HG02981 (cell line): Measurements from ENCODE around the gene NTNG1.

ENCODE experiments used
- ATAC-seq: cut with Tn5 transposase; IDR thresholded peaks from one replicate; pipeline ENCODE4 v1.9.1; 2021; ENCODE audit warnings: mild to moderate bottlenecking, moderate library complexity; ENCODE audit not compliant: unreplicated experiment

NTNG1 gene

DNA sequence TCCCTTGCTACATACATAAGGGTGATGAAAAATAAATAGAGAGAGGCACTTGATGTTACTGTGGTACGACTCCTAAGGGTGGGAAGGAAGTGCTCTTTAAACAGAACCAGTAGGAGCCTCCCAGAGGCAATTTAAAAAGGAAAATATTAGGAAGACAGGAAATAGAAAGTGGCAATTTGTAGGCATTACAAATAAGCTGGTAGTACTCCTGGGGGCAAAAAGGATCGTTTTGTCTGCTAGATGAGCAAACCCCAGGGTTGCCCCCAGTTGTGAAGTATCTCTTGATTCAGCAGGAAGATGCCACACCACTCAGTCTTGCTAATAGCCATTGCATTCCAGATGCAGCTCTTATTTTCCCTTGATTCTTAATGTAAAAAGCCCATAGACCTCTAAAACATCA is 303.0 kb downstream of the NTNG1 start:
- no peak for ATAC-seq

DNA sequence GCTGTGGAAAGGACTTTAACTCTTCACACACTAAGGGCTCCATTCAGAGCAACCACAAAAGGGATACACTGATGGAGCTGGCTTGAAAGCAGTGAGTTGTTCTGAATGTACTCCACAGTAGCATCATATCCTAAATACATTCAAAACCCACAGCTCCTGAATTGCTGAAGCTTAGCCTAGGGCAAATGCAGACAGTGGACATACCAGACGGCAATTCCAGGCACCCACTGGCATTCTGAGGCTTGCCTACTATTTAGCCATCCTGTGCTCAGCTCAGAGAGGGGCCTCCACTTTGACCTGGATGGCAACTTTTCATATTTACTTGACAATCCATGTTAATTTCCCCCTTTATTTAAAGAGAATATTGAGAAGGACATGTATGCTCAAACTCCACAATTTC is 303.5 kb downstream of the NTNG1 start:
- ATAC-seq, result no peak

DNA sequence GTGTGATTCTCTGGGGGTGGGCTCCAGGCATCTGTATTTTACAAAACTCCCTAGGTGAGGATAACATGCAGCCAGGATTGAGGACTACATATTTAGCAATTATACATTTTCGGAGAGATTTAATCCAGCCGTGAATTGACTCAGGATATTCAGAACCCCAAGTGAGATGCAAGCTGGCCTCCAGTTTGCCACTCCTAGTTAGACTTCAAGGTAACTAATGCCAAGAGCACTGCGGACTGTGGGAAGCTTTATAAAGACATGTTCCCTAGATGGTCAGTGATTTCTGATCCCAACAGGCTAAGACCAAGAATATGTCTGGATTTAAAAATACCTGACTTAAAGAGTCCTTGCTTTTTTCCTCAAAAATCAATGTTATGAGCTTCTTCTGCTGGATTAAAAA is 308.5 kb downstream of the NTNG1 start:
- ATAC-seq, result no peak

DNA sequence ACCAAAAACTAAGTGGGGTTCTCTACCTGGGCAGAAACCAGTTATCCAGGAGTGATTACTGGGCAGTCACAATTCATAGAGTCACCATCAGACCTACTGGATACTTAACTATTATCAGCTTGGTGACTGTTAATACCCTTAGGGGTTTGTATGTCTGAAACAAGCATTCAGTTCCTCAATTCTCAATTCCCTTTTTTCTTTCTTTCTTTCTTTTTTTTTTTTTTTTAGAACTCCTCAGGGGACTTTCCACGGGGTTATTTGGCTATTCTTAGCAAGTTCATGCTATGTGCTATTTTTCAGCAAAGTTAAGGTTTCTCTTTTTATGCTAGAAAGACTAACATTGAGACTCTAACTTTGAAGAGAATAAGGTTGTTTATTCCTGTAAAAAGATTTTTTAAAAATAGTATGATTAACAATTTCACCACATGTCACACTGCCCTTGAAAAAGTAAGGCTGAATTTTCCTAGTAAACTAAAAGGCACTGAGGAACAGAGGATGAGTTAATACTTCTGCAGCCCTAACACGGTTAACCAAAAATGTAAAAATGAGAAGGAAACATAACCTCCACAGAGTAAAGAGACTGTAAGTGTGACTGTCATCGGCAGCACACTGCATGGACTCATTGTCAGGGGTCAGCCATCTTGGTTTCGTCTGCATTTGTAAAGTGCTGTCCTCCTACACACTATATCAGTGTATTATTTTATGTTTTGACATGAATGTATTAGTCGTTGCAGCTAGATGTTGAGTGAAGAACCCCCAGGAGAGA is 310.2 kb downstream of the NTNG1 start:
- peak; percentile 66 for ATAC-seq

DNA sequence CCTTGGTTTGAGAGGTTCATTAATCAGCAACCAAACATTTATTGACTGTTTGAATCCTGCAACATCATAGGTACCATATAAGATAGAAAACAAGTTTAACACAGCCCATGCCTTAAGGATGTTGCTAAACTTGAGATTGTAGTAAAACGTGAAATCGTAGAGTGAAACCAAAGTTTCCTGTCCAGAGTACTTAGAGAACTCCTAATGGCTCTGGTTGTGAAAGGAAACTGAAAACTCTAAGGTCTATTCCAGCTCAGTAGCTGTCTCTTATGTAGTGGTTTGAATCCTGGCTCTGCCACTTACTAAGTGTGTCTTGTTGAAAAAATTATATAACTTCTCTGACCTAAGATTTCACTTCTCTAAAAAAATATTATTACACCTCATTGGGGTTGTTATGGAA is 310.9 kb downstream of the NTNG1 start:
- ATAC-seq, result peak; percentile 47

DNA sequence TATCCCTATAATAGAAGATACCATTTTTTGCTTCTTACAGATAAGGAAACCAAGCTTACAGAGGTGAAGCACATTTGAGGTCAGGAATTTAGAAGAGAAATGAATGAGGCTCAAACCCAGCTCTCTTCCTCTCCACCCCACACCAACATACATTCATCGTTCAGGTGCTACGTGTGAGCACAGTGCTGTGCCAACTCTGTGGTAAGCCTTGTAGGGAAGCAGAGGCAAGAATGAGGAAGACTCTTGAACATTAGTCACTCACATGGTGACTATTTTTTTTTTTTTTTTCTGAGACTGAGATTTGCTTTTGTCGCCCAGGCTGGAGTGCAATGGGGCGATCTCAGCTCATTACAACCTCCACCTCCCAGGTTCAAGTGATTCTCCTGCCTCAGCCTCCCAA is 314.0 kb downstream of the NTNG1 start:
- ATAC-seq, result no peak

DNA sequence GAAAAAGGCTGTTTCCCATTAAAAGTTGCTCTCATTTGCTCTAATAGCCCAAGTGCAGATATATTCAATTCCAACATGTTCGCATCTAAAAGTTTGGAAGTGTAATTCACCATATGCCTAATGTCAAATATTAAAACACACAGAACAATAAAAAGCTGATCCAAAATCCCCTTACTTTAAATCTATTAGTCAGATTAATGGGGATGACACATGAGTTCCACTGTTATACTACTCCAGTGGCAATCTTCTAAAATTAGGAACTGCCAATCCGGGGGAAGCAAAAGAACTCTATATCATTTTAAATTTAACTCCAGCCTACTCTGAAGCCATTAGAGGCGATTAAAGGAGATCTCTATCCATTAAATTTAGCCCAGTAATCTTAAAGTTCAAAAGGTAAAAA is 317.1 kb downstream of the NTNG1 start:
- no peak for ATAC-seq

DNA sequence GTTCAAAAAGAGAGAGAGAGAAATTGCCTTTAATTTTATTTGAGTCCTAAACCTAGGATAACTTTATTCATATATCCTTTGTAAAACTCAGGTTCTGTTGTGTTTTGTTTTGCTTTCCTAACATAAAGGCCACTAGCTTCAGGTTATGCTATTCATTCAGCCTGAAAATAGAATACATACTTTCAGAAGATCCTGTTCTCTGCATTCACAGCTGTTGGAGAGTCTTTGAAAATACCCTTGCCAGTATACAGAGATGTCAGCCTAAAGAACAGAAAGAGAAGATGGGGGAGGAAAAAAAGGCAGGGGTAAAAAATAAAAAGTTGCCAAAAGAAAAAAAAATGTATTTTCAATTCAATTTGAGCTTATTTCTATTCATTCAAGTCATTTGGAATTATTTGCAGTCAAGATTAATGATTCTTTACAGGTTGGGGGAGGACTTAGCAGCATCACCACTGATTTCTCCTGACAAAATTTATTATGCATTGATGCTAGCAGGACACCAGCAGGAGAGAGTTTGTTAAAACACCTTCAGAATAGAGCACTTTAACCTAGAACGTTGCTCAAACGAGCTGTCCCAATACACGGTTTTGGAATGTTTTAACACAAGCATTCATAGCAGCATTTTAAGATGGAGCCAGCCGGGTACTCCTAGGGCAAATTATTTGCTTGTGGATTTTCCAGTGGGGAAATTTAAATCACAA is 318.5 kb downstream of the NTNG1 start:
- ATAC-seq, result peak; percentile 43

DNA sequence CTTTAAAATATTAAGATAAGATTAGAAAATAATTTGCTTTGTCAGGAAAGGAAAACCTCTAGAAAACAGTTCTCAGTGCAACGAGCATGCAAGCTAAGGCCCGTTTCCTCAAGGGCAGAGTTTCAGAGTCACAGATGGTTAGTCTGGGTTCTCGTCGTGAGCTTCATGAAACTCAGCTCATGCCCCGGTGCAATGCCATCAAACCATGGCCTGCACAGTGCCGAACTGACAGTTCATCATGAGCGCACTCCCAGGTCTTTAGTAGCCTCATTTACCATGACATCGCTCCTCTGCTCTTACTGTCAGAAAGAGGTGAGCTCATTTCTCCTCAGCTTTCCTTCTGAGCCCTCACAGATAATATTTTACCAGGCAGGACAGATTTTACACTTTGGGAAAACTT is 319.2 kb downstream of the NTNG1 start:
- peak; percentile 86 for ATAC-seq

DNA sequence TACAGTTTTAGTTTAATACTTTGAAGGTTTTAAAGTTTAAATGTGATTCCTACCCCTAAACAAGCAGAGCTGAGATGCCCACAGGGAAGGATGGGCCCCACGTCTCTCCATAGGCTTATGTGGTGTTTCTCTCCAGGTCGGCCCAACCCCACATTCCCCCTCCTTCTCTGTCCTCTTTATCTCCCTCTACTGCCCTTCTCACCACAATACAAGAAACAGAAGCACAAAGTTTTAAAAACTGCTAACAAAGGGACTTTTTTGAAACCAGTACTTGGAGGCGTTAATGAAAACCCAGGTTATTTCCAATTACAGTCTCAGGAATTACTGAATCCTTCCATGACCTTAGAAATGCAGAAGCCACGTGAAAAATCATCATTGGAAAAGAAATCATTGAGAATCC is 324.0 kb downstream of the NTNG1 start:
- ATAC-seq, result no peak

DNA sequence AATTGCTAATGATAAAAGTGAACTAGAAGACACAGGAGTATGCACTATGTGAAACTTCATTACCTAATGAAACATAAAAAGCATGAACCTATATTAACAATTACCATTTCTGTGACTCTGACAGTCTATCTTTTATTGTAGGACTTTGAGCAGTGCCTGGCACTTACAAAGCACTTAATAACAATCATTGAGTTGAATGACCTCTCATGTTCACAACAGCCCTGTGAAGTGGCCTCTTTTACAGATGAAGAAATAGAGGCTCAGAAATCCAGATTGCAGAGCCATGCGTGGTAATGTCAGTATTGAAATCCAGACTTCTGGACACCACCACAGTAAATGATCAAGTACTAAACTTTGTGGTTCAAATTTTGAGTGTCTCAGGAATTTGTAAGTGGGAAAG is 326.4 kb downstream of the NTNG1 start:
- no peak for ATAC-seq

DNA sequence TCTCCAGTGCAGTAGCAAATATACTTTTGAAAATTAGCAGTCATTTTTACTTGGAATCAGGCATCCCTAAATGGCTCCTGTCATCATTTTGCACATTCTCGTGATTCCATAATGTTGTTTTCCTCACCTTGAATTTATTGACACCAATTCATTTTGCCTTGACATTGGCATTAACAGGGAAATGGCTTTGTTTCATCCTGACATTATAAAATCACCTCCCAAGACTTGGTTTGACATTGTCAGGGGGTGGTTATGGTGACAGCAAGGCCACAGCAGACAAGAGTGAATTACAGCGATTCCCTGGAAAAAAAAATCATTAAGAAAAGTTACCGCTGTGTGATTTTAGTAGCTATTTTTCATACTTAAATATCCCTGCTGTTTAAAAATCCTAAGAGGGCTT is 327.0 kb downstream of the NTNG1 start:
- ATAC-seq, result no peak

DNA sequence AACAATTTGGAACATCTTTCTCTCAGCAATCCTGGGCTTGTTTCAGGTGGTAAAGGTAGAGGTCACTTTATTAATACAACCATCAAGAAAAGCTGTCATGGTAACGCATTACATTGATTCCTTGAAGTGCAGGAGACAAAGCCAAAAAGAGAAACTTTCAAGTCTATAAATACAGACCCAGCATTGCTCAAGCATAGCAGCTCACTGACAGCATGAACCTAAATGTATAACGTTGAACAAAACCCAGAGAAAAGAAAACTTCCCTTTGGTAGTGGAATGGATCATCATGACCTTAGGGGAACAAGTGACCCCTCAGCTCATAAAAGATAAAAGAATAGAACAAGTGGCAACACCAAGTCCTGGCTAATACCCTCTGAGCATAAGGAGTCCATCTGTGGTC is 332.2 kb downstream of the NTNG1 start:
- no peak for ATAC-seq

DNA sequence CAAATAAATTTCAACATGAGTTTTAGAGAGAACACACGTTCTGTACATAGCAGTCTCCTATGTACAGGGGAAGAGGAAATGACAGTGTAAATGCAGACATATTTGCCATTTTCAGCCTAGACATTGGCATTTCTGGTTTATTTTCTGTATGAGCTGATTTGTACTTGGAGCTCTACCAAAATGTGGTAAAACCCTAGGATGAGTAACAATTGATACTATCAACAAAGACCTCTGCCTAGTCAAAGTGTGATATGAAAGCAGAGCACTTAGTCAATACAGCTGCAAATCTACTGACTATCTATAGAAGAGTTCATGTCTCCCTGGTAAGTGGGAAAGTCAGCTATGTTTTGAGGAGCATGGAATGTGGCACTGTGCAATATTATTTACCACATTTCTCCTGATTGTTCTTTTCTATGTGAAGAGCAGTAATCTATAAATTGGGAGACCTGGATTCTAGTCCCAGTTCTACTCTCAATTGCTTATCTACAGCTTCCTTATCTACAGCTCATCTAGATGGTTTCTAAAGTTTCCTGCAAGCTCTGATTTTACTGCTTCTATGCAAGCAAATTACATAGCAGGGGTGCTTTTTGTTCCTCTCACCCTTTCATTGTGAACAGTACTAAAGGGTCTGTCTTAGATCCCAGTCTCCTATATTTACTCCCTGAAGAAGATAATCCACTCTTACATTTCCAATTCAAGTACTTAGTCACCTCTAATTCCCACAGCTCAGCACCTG is 334.2 kb downstream of the NTNG1 start:
- peak; percentile 73 for ATAC-seq

DNA sequence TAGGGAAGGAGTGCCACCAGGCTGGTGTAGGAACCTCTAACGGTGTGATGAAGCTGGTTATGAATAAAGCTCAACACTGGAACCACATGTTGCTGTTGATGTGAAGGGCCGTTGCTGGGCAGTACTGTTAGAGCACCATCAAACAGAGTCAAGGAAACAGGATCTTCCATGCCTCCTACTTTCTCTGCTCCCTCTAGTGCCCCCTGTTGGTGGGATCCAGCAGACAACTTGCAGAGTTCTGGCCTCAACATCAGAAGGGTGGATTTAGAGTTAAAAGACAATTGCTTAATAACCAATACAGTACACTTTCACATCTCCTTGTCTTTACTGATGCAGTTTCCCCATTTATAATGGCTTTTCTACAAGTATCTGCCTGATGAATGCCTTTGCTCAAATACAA is 336.4 kb downstream of the NTNG1 start:
- ATAC-seq, result no peak

DNA sequence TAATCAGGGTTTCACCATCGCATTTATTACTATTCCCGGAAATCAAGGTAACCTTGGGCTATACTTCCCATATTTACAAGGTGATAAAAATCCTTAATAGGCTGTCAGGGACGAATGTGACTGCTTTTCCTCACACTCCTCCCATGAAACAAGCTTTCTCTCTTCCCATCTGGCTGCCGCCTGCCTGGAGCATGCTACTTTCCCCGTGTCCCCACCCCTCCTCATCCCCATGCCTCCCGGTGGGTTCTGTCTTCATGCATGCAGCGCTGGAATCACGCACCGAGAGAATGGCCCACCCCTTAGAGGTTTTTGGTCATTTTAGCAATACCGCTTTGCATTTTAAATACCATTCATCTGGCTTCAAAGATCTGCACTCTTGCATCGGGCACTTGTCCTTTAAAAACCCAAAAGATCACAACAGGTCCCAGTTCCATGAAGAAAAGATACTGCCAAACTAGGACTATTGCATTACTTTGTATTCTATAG is 339.1 kb downstream of the NTNG1 start:
- ATAC-seq, result no peak

DNA sequence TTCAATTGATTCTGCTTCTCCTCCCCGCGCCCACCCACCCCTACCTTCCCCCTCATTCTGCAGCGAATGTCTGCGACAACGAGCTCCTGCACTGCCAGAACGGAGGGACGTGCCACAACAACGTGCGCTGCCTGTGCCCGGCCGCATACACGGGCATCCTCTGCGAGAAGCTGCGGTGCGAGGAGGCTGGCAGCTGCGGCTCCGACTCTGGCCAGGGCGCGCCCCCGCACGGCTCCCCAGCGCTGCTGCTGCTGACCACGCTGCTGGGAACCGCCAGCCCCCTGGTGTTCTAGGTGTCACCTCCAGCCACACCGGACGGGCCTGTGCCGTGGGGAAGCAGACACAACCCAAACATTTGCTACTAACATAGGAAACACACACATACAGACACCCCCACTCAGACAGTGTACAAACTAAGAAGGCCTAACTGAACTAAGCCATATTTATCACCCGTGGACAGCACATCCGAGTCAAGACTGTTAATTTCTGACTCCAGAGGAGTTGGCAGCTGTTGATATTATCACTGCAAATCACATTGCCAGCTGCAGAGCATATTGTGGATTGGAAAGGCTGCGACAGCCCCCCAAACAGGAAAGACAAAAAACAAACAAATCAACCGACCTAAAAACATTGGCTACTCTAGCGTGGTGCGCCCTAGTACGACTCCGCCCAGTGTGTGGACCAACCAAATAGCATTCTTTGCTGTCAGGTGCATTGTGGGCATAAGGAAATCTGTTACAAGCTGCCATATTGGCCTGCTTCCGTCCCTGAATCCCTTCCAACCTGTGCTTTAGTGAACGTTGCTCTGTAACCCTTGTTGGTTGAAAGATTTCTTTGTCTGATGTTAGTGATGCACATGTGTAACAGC is 339.9 kb downstream of the NTNG1 start:
- ATAC-seq, result peak; percentile 64

DNA sequence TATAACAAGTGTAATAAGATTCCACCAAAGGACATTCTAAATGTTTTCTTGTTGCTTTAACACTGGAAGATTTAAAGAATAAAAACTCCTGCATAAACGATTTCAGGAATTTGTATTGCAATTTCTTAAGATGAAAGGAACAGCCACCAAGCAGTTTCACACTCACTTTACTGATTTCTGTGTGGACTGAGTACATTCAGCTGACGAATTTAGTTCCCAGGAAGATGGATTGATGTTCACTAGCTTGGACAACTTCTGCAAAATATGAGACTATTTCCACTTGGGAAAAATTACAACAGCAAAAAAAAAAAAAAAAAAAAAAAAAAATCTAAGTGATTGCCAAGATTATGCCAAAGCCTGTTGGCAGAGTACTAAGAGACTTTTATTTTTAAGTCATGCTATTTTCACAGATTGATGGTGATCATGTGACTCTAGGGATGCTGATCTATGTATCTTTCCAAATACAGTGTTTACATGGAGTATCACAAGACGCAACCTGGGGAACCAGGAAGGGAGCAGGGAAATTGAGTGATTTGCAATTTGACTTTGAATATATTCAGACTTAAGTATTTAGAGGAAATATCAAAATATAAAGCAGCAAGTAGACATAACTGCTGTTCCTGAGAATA is 341.0 kb downstream of the NTNG1 start:
- no peak for ATAC-seq

DNA sequence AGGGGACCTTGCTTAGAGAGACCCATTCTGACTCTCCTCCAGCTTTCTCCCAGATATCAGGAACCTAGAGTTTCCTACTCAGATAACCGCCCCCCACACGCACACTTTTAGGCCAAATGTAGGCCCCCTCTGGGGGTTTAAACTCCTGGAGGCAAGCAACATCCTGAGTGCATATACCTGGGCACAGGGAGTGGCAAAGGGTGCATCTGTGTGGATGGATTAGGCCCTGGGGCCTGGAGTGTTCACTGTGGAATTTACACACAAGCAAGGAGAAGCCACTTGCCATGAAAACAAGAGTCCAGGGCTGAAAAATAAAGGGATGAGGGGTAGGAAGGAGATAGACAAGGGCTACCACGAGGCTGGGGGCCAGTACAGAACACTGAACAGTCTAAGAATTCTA is 343.1 kb downstream of the NTNG1 start:
- no peak for ATAC-seq

DNA sequence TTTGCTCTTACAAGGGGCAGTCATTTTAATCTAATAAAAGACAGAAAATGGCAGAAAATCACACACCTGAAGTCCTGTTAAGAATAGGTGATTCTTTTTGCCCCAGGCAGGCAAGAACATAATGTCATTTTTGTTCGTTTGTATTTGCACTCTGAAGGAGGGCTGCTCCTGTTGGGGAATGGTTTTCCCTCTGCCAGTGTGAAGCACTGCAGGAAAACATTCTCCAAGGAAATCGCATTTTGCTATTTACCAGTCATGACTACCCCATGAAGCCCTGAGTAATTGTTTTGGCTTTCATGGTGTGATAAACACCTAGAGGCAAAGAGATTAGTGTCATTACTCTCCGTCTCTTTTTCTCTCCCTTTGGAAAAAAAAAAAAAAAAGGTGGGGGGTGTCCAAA is 345.5 kb downstream of the NTNG1 start:
- ATAC-seq, result no peak
